DND-41 (cell line): Measurements from ENCODE around the gene ESCO1.
"Not testable (repeated sequence)": the region's sequence is repeated elsewhere in the genome, so short reads cannot be mapped to it uniquely, and the experiment has no call there.

Experiments
- ATAC-seq: fragments of 200-7000 bp; cut with Tn5 transposase; 3 replicates; pipeline ENCODE4 v1.9.1; 2021; ENCODE audit warnings: low read depth; ENCODE audit not compliant: insufficient read depth
- DNase-seq: peaks from one replicate; pipeline ENCODE4 v3.0.0-alpha.2; 2020
- H2AFZ ChIP-seq: 2 replicates; pipeline ENCODE4 v1.6.0; 2012; ENCODE audit warnings: low read depth, low read length
- H3K27ac ChIP-seq: 2 replicates; pipeline ENCODE4 v1.5.1; 2012; ENCODE audit warnings: low read length, inconsistent platforms
- H3K27me3 ChIP-seq: fragments of 200-600 bp; sonication (generic); 2 replicates; pipeline ENCODE4 v1.6.0; 2012; ENCODE audit warnings: low read length, mild to moderate bottlenecking, inconsistent platforms; ENCODE audit not compliant: insufficient read depth, poor library complexity
- H3K36me3 ChIP-seq: 2 replicates; pipeline ENCODE4 v1.5.1; 2012; ENCODE audit warnings: low read length, inconsistent platforms; ENCODE audit not compliant: insufficient read depth
- H3K4me1 ChIP-seq: 2 replicates; pipeline ENCODE4 v1.5.1; 2012; ENCODE audit warnings: mild to moderate bottlenecking, low read length; ENCODE audit not compliant: insufficient read depth
- H3K4me2 ChIP-seq: 2 replicates; pipeline ENCODE4 v1.6.0; 2012; ENCODE audit warnings: mild to moderate bottlenecking, moderate library complexity, low read length, inconsistent platforms; ENCODE audit not compliant: insufficient read depth
- H3K4me3 ChIP-seq, 2 experiments: fragments of 200-600 bp in 1 of 2; shearing (Covaris generic) in 1 of 2; 2 replicates each; pipeline ENCODE4 v1.5.1; 2012 to 2016; ENCODE audit warnings: inconsistent platforms in 2 of 2, low read length in 2 of 2, mild to moderate bottlenecking in 2 of 2, low read depth in 1 of 2, moderate library complexity in 1 of 2
- H3K79me2 ChIP-seq: 2 replicates; pipeline ENCODE4 v1.6.0; 2012; ENCODE audit warnings: low read length, inconsistent platforms; ENCODE audit not compliant: insufficient read depth
- H3K9ac ChIP-seq: 2 replicates; pipeline ENCODE4 v1.6.0; 2012; ENCODE audit warnings: low read depth, mild to moderate bottlenecking, inconsistent platforms, low read length, moderate library complexity
- H3K9me3 ChIP-seq: 2 replicates; pipeline ENCODE4 v1.5.1; 2012; ENCODE audit warnings: low read length, moderate library complexity, mild to moderate bottlenecking, inconsistent platforms; ENCODE audit not compliant: insufficient read depth, severe bottlenecking
- H4K20me1 ChIP-seq: 2 replicates; pipeline ENCODE4 v1.6.0; 2012; ENCODE audit warnings: low read length; ENCODE audit not compliant: insufficient read depth
- EZH2 ChIP-seq: IDR thresholded peaks from 3 replicates; pipeline ENCODE4 v1.6.1; 2012; ENCODE audit warnings: borderline replicate concordance, low read depth, mild to moderate bottlenecking, moderate library complexity, low read length, inconsistent platforms; ENCODE audit not compliant: severe bottlenecking
- TF ChIP-seq, protein P1 (sequence below): IDR thresholded peaks from 2 replicates; pipeline ENCODE4 v1.5.1; 2012; ENCODE audit warnings: borderline replicate concordance, low read length, moderate library complexity, mild to moderate bottlenecking; ENCODE audit not compliant: poor library complexity, severe bottlenecking; ENCODE audit errors: extremely low read depth

Gene ESCO1

DNA sequence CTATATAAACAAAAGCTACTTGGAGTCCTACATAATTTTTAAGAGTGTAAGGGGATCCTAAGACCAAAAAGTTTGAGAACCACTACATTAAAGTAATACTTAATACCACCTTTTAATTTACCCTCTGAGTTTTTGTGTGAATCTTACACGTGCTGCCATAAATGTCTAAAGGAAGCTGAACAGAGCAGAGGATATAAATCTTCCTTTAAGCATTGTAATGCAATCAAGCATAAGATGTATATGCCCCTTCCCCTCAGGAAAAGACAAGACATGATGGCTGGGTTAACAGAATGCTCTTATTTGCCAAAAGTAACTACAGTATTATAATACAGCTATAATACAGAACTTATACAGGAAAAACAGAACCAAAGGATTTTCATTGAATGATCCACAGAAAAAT is 2.9 kb downstream of the ESCO1 start:
- H3K27ac ChIP-seq = no peak overlapping the region
- peaks cover 9% of the 10 kb centered on the region for H3K36me3 ChIP-seq
- no peak for DNase-seq
- peaks cover 3% of the 10 kb centered on the region for H3K9me3 ChIP-seq
- peaks cover 69% of the 10 kb centered on the region for H3K79me2 ChIP-seq
- no peak for ATAC-seq
- no peak overlapping the region for H2AFZ ChIP-seq
- TF ChIP-seq EZH2 = no peak
- TF ChIP-seq, protein P1, sequence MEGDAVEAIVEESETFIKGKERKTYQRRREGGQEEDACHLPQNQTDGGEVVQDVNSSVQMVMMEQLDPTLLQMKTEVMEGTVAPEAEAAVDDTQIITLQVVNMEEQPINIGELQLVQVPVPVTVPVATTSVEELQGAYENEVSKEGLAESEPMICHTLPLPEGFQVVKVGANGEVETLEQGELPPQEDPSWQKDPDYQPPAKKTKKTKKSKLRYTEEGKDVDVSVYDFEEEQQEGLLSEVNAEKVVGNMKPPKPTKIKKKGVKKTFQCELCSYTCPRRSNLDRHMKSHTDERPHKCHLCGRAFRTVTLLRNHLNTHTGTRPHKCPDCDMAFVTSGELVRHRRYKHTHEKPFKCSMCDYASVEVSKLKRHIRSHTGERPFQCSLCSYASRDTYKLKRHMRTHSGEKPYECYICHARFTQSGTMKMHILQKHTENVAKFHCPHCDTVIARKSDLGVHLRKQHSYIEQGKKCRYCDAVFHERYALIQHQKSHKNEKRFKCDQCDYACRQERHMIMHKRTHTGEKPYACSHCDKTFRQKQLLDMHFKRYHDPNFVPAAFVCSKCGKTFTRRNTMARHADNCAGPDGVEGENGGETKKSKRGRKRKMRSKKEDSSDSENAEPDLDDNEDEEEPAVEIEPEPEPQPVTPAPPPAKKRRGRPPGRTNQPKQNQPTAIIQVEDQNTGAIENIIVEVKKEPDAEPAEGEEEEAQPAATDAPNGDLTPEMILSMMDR = no peak
- peaks cover 38% of the 10 kb centered on the region for H3K4me1 ChIP-seq
- peak overlapping the region; percentile 90; the same call in 1 of the 2 replicates for H3K4me2 ChIP-seq
- no peak overlapping the region; the same call in 1 of the 2 replicates for H3K9ac ChIP-seq
- H3K4me3 ChIP-seq = no peak overlapping the region
- H3K27me3 ChIP-seq = no peaks in the 10 kb centered on the region
- H4K20me1 ChIP-seq = peaks cover 12% of the 10 kb centered on the region; the same call in 1 of the 2 replicates

GRCh38 chr18:21593540-21594257 is 6.8 kb downstream of the ESCO1 start:
- peaks cover 9% of the 10 kb centered on the region for H3K36me3 ChIP-seq

GRCh38 chr18:21592361-21592760 is 8.1 kb downstream of the ESCO1 start:
- H3K27me3 ChIP-seq, H3K4me2 ChIP-seq, ATAC-seq, H3K9ac ChIP-seq, H3K9me3 ChIP-seq, H3K36me3 ChIP-seq, H3K4me1 ChIP-seq, H3K27ac ChIP-seq, H2AFZ ChIP-seq, H4K20me1 ChIP-seq, DNase-seq, H3K4me3 ChIP-seq: not testable (repeated sequence)
- H3K79me2 ChIP-seq = peaks cover 76% of the 10 kb centered on the region

More at GRCh38 chr18:21593540-21594257, 6.8 kb downstream of the ESCO1 start:
- Histone ChIP-seq H2AFZ (no peak overlapping the region), H3K27me3 (no peaks in the 10 kb centered on the region), H4K20me1 (peaks cover 9% of the 10 kb centered on the region; the same call in 1 of the 2 replicates), H3K27ac (no peak overlapping the region), H3K4me2 (no peak overlapping the region), H3K4me1 (peaks cover 18% of the 10 kb centered on the region), H3K9ac (no peak overlapping the region), H3K9me3 (peaks cover 3% of the 10 kb centered on the region), H3K79me2 (peaks cover 76% of the 10 kb centered on the region), H3K4me3 (no peak overlapping the region)
- ATAC-seq (peak; percentile 42; the same call in 1 of the 3 replicates), DNase-seq (no peak)
- TF ChIP-seq, protein P1 = peak; percentile 9
- TF ChIP-seq EZH2 = no peak

DNA sequence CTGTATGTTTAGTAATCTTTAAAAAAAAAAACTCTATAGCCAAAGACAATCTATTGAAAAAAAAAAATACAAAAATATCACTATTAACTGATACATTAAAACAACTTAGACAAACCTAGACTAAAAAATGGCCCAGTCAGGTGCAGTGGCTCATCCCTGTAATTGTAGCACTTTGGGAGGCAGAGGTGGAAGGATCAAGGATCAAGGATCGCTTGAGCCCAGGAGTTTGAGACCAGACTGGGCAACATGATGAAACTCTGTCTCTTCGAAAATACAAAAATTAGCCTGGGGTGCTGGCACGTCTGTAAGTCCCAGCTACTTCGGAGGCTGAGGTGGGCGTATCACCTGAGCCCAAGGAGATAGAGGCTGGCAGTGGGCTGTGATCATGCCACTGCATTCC is 16.1 kb downstream of the ESCO1 start:
- Histone ChIP-seq H3K9ac (no peak overlapping the region), H3K4me1 (no peaks in the 10 kb centered on the region), H3K79me2 (peaks cover 77% of the 10 kb centered on the region), H3K9me3 (no peaks in the 10 kb centered on the region), H3K27ac (no peak overlapping the region), H3K36me3 (no peaks in the 10 kb centered on the region; the same call in 1 of the 2 replicates), H3K27me3 (no peaks in the 10 kb centered on the region), H3K4me2 (no peak overlapping the region), H4K20me1 (peaks cover 8% of the 10 kb centered on the region; the same call in 1 of the 2 replicates), H3K4me3 (no peak overlapping the region), H2AFZ (no peak overlapping the region)
- ATAC-seq = no peak
- no peak for TF ChIP-seq EZH2
- TF ChIP-seq, protein P1 = no peak
- DNase-seq = no peak
